Measurements from ENCODE around the gene BOLA2B.

The BOLA2B gene

GRCh38 chr16:30147843-30148510, 45.5 kb downstream of the BOLA2B start:
- Histone ChIP-seq H3K27ac (ENCODE audit: low read length) (no peak overlapping the region), H3K36me3 (replicated peaks; ENCODE audit: insufficient read depth, low read length) (no peaks in the 10 kb centered on the region), H3K79me2 (ENCODE audit: low read length) (no peaks in the 10 kb centered on the region), H3K9me2 (replicated peaks; ENCODE audit: insufficient read depth, low read length) (no peaks in the 10 kb centered on the region), H3K27me3 (replicated peaks; ENCODE audit: insufficient read depth, low read length) (no peaks in the 10 kb centered on the region), H3K9ac (ENCODE audit: low read length) (no peak overlapping the region), H4K20me1 (ENCODE audit: insufficient read depth, low read length) (no peaks in the 10 kb centered on the region), H3F3A (ENCODE audit: insufficient read depth, low read length) (peaks cover 14% of the 10 kb centered on the region), H3K4me1 (ENCODE audit: low read length) (peaks cover 17% of the 10 kb centered on the region), H3K4me2 (ENCODE audit: low read depth, low read length) (no peak overlapping the region), H2AFZ (ENCODE audit: low read length) (no peak overlapping the region), H3K4me3 (ENCODE audit: low read length) (no peak overlapping the region), H3K9me3 (replicated peaks; ENCODE audit: insufficient read depth, low read length) (no peaks in the 10 kb centered on the region)
- TF ChIP-seq CTCF (IDR thresholded peaks at IDR 0.05; ENCODE audit: low read length) (no peak), EZH2phosphoT487 (IDR thresholded peaks at IDR 0.05; ENCODE audit: low read length) (no peak), EZH2 (optimal IDR thresholded peaks at IDR 0.05; ENCODE audit: low read depth, low read length) (no peak)
- no peak for DNase-seq

- Histone ChIP-seq H3K4me1 (ENCODE audit: low read length) (peaks cover 7% of the 10 kb centered on the region; the same call in 1 of the 2 replicates), H3K27me3 (replicated peaks; ENCODE audit: insufficient read depth, low read length) (no peaks in the 10 kb centered on the region), H3K4me2 (ENCODE audit: low read depth, low read length) (no peak overlapping the region), H3K79me2 (ENCODE audit: low read length) (no peaks in the 10 kb centered on the region), H3K9ac (ENCODE audit: low read length) (no peak overlapping the region), H2AFZ (ENCODE audit: low read length) (no peak overlapping the region), H3K36me3 (replicated peaks; ENCODE audit: insufficient read depth, low read length) (no peaks in the 10 kb centered on the region), H3K4me3 (ENCODE audit: low read length) (no peak overlapping the region), H3F3A (ENCODE audit: insufficient read depth, low read length) (peaks cover 4% of the 10 kb centered on the region; the same call in 1 of the 2 replicates), H4K20me1 (ENCODE audit: insufficient read depth, low read length) (no peaks in the 10 kb centered on the region), H3K9me2 (replicated peaks; ENCODE audit: insufficient read depth, low read length) (no peaks in the 10 kb centered on the region), H3K9me3 (replicated peaks; ENCODE audit: insufficient read depth, low read length) (no peaks in the 10 kb centered on the region), H3K27ac (ENCODE audit: low read length) (no peak overlapping the region)
- TF ChIP-seq CTCF (IDR thresholded peaks at IDR 0.05; ENCODE audit: low read length) (no peak), EZH2phosphoT487 (IDR thresholded peaks at IDR 0.05; ENCODE audit: low read length) (no peak), EZH2 (optimal IDR thresholded peaks at IDR 0.05; ENCODE audit: low read depth, low read length) (no peak)
- DNase-seq, result no peak
Observed at GRCh38 chr16:30145657-30146056, 47.8 kb downstream of the BOLA2B start.

GRCh38 chr16:30144917-30145316, 48.5 kb downstream of the BOLA2B start:
- Histone ChIP-seq H3K79me2 (ENCODE audit: low read length) (no peaks in the 10 kb centered on the region), H3K27me3 (replicated peaks; ENCODE audit: insufficient read depth, low read length) (no peaks in the 10 kb centered on the region), H3K9ac (ENCODE audit: low read length) (no peak overlapping the region), H3F3A (ENCODE audit: insufficient read depth, low read length) (no peaks in the 10 kb centered on the region), H3K27ac (ENCODE audit: low read length) (no peak overlapping the region), H3K9me3 (replicated peaks; ENCODE audit: insufficient read depth, low read length) (no peaks in the 10 kb centered on the region), H3K4me1 (ENCODE audit: low read length) (peaks cover 1% of the 10 kb centered on the region; the same call in 1 of the 2 replicates), H3K4me3 (ENCODE audit: low read length) (no peak overlapping the region), H4K20me1 (ENCODE audit: insufficient read depth, low read length) (no peaks in the 10 kb centered on the region), H3K9me2 (replicated peaks; ENCODE audit: insufficient read depth, low read length) (no peaks in the 10 kb centered on the region), H3K36me3 (replicated peaks; ENCODE audit: insufficient read depth, low read length) (no peaks in the 10 kb centered on the region), H2AFZ (ENCODE audit: low read length) (no peak overlapping the region), H3K4me2 (ENCODE audit: low read depth, low read length) (no peak overlapping the region)
- no peak for TF ChIP-seq EZH2phosphoT487 (IDR thresholded peaks at IDR 0.05; ENCODE audit: low read length)
- no peak for TF ChIP-seq EZH2 (optimal IDR thresholded peaks at IDR 0.05; ENCODE audit: low read depth, low read length)
- no peak for TF ChIP-seq CTCF (IDR thresholded peaks at IDR 0.05; ENCODE audit: low read length)
- no peak for DNase-seq
